Measurements from ENCODE around the gene SMYD3. TPM values are rescaled to one million over a fixed set of nuclear protein-coding genes. Genes with fewer than 3 reads are reported as not detected.

Gene SMYD3
- total RNA-seq, 1 donor from 2014 or later: 22.3 TPM

GRCh38 chr1:245807954-245808719 is 698.9 kb downstream of the SMYD3 start:
- no peaks in the 10 kb centered on the region for H3K27me3 ChIP-seq
- no peak overlapping the region for H3K4me3 ChIP-seq
- no peaks in the 10 kb centered on the region for H3K9me3 ChIP-seq
- no peak for TF ChIP-seq POLR2AphosphoS5 (IDR thresholded peaks at IDR 0.05; ENCODE audit: insufficient read depth in 1 of 2, low read depth in 1 of 2)
- no peak for TF ChIP-seq CTCF (IDR thresholded peaks at IDR 0.05)
- no peak for TF ChIP-seq POLR2A (IDR thresholded peaks at IDR 0.05)
- no peak overlapping the region for H3K27ac ChIP-seq
- no peak for DNase-seq (ENCODE audit: extremely low spot score in 2 of 2)
- intact Hi-C loops (cut with DNase I): no loop called here
- H3K36me3 ChIP-seq: no peaks in the 10 kb centered on the region
- H3K4me1 ChIP-seq: no peaks in the 10 kb centered on the region

- no peak overlapping the region for H3K27ac ChIP-seq
- no peaks in the 10 kb centered on the region for H3K36me3 ChIP-seq
- H3K27me3 ChIP-seq: no peaks in the 10 kb centered on the region
- H3K9me3 ChIP-seq: no peaks in the 10 kb centered on the region
- peak in 1 of 2 donors; percentile 54 for DNase-seq (ENCODE audit: extremely low spot score in 2 of 2)
- H3K4me1 ChIP-seq: no peaks in the 10 kb centered on the region
- H3K4me3 ChIP-seq: no peak overlapping the region
- no peak for TF ChIP-seq POLR2AphosphoS5 (IDR thresholded peaks at IDR 0.05; ENCODE audit: insufficient read depth in 1 of 2, low read depth in 1 of 2)
- TF ChIP-seq CTCF (IDR thresholded peaks at IDR 0.05): no peak
- TF ChIP-seq POLR2A (IDR thresholded peaks at IDR 0.05): no peak
- intact Hi-C loops (cut with DNase I): no loop called here
These were observed 699.8 kb downstream of the SMYD3 start for GRCh38 chr1:245807306-245807705.

- no peaks in the 10 kb centered on the region for H3K4me1 ChIP-seq
- intact Hi-C loops (cut with DNase I): no loop called here
- no peak for DNase-seq (ENCODE audit: extremely low spot score in 2 of 2)
- H3K27me3 ChIP-seq: no peaks in the 10 kb centered on the region
- H3K4me3 ChIP-seq: no peak overlapping the region
- no peaks in the 10 kb centered on the region for H3K36me3 ChIP-seq
- no peaks in the 10 kb centered on the region for H3K9me3 ChIP-seq
- no peak overlapping the region for H3K27ac ChIP-seq
- TF ChIP-seq CTCF (IDR thresholded peaks at IDR 0.05) (no peak), POLR2A (IDR thresholded peaks at IDR 0.05) (no peak)
These were observed 701.5 kb downstream of the SMYD3 start for GRCh38 chr1:245805532-245805931.

- DNase-seq (ENCODE audit: extremely low spot score in 2 of 2): no peak
- no peak overlapping the region for H3K4me3 ChIP-seq
- H3K9me3 ChIP-seq: no peaks in the 10 kb centered on the region
- intact Hi-C loops (cut with DNase I): no loop called here
- TF ChIP-seq CTCF (IDR thresholded peaks at IDR 0.05) (no peak), POLR2AphosphoS5 (IDR thresholded peaks at IDR 0.05; ENCODE audit: insufficient read depth in 1 of 2, low read depth in 1 of 2) (no peak), POLR2A (IDR thresholded peaks at IDR 0.05) (no peak)
- no peaks in the 10 kb centered on the region for H3K4me1 ChIP-seq
- no peaks in the 10 kb centered on the region for H3K27me3 ChIP-seq
- no peak overlapping the region for H3K27ac ChIP-seq
- no peaks in the 10 kb centered on the region for H3K36me3 ChIP-seq
These were observed 702.4 kb downstream of the SMYD3 start for GRCh38 chr1:245804696-245805095.

- intact Hi-C loops (cut with DNase I): no loop called here
- DNase-seq (ENCODE audit: extremely low spot score in 2 of 2): no peak
- H3K4me3 ChIP-seq: no peak overlapping the region
- TF ChIP-seq CTCF (IDR thresholded peaks at IDR 0.05) (no peak), POLR2A (IDR thresholded peaks at IDR 0.05) (no peak), POLR2AphosphoS5 (IDR thresholded peaks at IDR 0.05; ENCODE audit: insufficient read depth in 1 of 2, low read depth in 1 of 2) (no peak)
- no peaks in the 10 kb centered on the region for H3K4me1 ChIP-seq
- H3K9me3 ChIP-seq: no peaks in the 10 kb centered on the region
- H3K27me3 ChIP-seq: no peaks in the 10 kb centered on the region
- H3K27ac ChIP-seq: no peak overlapping the region
- H3K36me3 ChIP-seq: no peaks in the 10 kb centered on the region
These were observed 703.4 kb downstream of the SMYD3 start for GRCh38 chr1:245803666-245804037.
